ENCODE data around the gene GPX4. TPM values are rescaled to one million over a fixed set of nuclear protein-coding genes. Genes with fewer than 3 reads are reported as not detected.

The GPX4 gene
- total and polyA plus RNA-seq, 10 of the 15 experiments (the other 5 are each of a cell fraction or from before 2014, with no cell fraction given): 33.3 to 749 (median 297) TPM

DNA sequence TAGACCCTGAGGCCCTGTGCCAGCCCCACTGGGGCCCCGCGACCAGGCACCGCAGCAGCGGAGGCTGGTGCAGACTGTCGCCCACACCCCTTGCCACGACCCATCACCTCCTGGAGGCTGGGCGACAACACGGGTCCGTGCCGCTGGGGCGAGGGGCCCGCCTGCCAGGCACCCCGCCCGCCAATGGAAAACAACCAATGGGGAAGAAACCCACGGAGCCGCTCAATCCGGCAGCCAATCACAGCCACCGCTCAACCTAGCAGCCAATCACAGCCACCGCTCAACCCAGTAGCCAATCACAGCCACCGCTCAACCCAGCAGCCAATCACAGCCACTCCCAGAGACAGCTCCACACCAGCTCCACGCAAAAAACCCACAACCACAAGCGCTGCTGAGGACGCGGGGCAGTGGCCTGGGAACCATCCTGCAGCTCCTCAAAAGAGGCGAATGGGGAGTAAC, 29.7 kb downstream of the GPX4 start:
- intact Hi-C loops (cut with micrococcal nuclease; ENCODE audit: unreplicated experiment): loop anchor here (5.0 kb wide), 1 partner anchor 39 kb away; the partner anchor contains the start of gene SBNO2
- ChIA-PET POLR2A (interaction anchor here (0.5 to 1.3 kb wide), 8 partner anchors 8 to 276 kb away, joined by 3 to 10 read pairs (median 4); partner anchors contain the start of genes ARHGAP45 and GPX4), RAD21 (ENCODE audit: unreplicated experiment) (interaction anchor here (0.8 to 1.5 kb wide), 8 partner anchors 20 to 209 kb away, joined by 3 to 11 read pairs (median 3); partner anchors contain the start of gene GPX4), SMC1A (ENCODE audit: uncharacterized antibody, unreplicated experiment) (interaction anchor here (0.7 to 2.5 kb wide), 6 partner anchors 20 to 114 kb away, joined by 3 to 9 read pairs (median 6); partner anchors contain the start of gene SBNO2), CTCF (interaction anchor here (0.7 to 1.4 kb wide), 7 partner anchors 8 to 111 kb away, joined by 3 to 10 read pairs (median 3); no protein-coding TSS in a partner anchor)
- Histone ChIP-seq H3K9ac (ENCODE audit: control insufficient read depth, insufficient read depth, low read length) (peak overlapping the region; percentile 86; the same call in 1 of the 2 replicates), H3K4me2 (ENCODE audit: control insufficient read depth, insufficient read depth) (peak overlapping the region; percentile 99), H3K27me3 (replicated peaks in 1 of 2; ENCODE audit: control insufficient read depth in 2 of 2, insufficient read depth in 2 of 2, low read length in 1 of 2) (no peaks in the 10 kb centered on the region), H3K4me3 (peak overlapping the region; percentile 91), H2AFZ (ENCODE audit: control insufficient read depth, low read depth, low read length) (peak overlapping the region; percentile 72), H3K27ac (ENCODE audit: control insufficient read depth, insufficient read depth) (peak overlapping the region; percentile 86), H3K79me2 (ENCODE audit: control insufficient read depth, insufficient read depth, low read length) (peaks cover 38% of the 10 kb centered on the region), H3K4me1 (ENCODE audit: control insufficient read depth, insufficient read depth, low read length) (peaks cover 34% of the 10 kb centered on the region), H4K20me1 (ENCODE audit: control insufficient read depth, insufficient read depth) (no peaks in the 10 kb centered on the region; the same call in 1 of the 2 replicates), H3K36me3 (ENCODE audit: control insufficient read depth in 2 of 2, insufficient read depth in 2 of 2, low read length in 1 of 2) (peaks cover 0 to 7% of the 10 kb centered on the region in 2 experiments; a peak in 3 of 4 replicates), H3K9me3 (replicated peaks; ENCODE audit: control insufficient read depth, insufficient read depth, low read length) (no peaks in the 10 kb centered on the region)
- BruUV-seq (replicated peaks): no TSS peak
- 2% methylated on average over 25 of the region's 25 CpGs for WGBS (ENCODE audit: insufficient coverage, insufficient replicate concordance, low lambda C conversion rate, missing lambda C conversion rate)
- in situ Hi-C loops (cut with MboI): no loop called here
- ATAC-seq: peak; percentile 87
- peak; percentile 99 for FAIRE-seq
- DNase-seq (ENCODE audit: low read depth, low spot score): peak; percentile 79
- TF ChIP-seq SUPT20H (IDR thresholded peaks at IDR 0.05; ENCODE audit: borderline replicate concordance, control insufficient read depth, low read depth, low read length) (no peak), NFYA (IDR thresholded peaks at IDR 0.05; ENCODE audit: borderline replicate concordance, low read depth, low read length) (peak; percentile 86), LARP7 (IDR thresholded peaks at IDR 0.05) (0 out of 2 replicates have a peak, but pooled peaks have one; percentile 0), IKZF1 (conservative IDR thresholded peaks at IDR 0.05) (peak; percentile 76), PAX8 (IDR thresholded peaks at IDR 0.05) (no peak), IKZF2 (IDR thresholded peaks at IDR 0.05) (no peak), SRF (IDR thresholded peaks at IDR 0.05; ENCODE audit: low read depth in 2 of 2, low read length in 2 of 2) (no peak), E4F1 (IDR thresholded peaks at IDR 0.05; ENCODE audit: borderline replicate concordance, partially characterized antibody) (no peak), FOXK2 (IDR thresholded peaks at IDR 0.05) (no peak), TAF1 (IDR thresholded peaks at IDR 0.05; ENCODE audit: borderline replicate concordance, low read depth, low read length) (0 out of 2 replicates have a peak, but pooled peaks have one; percentile 4), MXI1 (IDR thresholded peaks at IDR 0.05; ENCODE audit: low read depth, low read length) (peak; percentile 44), STAT1 (conservative IDR thresholded peaks at IDR 0.05) (no peak), SPI1 (IDR thresholded peaks at IDR 0.05; ENCODE audit: borderline replicate concordance, insufficient read depth, low read depth, low read length) (no peak), JUNB (IDR thresholded peaks at IDR 0.05) (no peak), SP1 (IDR thresholded peaks at IDR 0.05; ENCODE audit: low read depth, low read length) (peak; percentile 98), EED (IDR thresholded peaks at IDR 0.05; ENCODE audit: low read depth) (no peak), SREBF1 (IDR thresholded peaks at IDR 0.05; ENCODE audit: low read length) (no peak), JUND (IDR thresholded peaks at IDR 0.05; ENCODE audit: low read depth, low read length) (no peak), SMAD5 (IDR thresholded peaks at IDR 0.05; ENCODE audit: low read depth) (0 out of 2 replicates have a peak, but pooled peaks have one; percentile 50)
- TF ChIP-seq, protein P1, sequence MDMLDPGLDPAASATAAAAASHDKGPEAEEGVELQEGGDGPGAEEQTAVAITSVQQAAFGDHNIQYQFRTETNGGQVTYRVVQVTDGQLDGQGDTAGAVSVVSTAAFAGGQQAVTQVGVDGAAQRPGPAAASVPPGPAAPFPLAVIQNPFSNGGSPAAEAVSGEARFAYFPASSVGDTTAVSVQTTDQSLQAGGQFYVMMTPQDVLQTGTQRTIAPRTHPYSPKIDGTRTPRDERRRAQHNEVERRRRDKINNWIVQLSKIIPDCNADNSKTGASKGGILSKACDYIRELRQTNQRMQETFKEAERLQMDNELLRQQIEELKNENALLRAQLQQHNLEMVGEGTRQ (IDR thresholded peaks at IDR 0.05; ENCODE audit: borderline replicate concordance, low read depth, low read length): no peak
- TF ChIP-seq, protein P2, sequence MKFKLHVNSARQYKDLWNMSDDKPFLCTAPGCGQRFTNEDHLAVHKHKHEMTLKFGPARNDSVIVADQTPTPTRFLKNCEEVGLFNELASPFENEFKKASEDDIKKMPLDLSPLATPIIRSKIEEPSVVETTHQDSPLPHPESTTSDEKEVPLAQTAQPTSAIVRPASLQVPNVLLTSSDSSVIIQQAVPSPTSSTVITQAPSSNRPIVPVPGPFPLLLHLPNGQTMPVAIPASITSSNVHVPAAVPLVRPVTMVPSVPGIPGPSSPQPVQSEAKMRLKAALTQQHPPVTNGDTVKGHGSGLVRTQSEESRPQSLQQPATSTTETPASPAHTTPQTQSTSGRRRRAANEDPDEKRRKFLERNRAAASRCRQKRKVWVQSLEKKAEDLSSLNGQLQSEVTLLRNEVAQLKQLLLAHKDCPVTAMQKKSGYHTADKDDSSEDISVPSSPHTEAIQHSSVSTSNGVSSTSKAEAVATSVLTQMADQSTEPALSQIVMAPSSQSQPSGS (IDR thresholded peaks at IDR 0.05; ENCODE audit: low read length): no peak
